ENCODE results near the gene COL1A2.

GRCh38 chr7:94354953-94355352, 39.7 kb upstream of the COL1A2 start:
- TF ChIP-seq POLR2A (IDR thresholded peaks at IDR 0.05; ENCODE audit: low read depth, low read length) = no peak
- no peak for TF ChIP-seq POLR2AphosphoS5 (IDR thresholded peaks at IDR 0.05; ENCODE audit: low read depth, low read length)
